ENCODE results near the gene PIP4K2A. TPM values are rescaled to one million over a fixed set of nuclear protein-coding genes. Genes with fewer than 3 reads are reported as not detected.

Gene PIP4K2A
- total and polyA plus RNA-seq, 9 donors = 4.3 to 85.6 (median 18.4) TPM

GRCh38 chr10:22629852-22630233 lies 84.5 kb downstream of the PIP4K2A start:
- intact Hi-C loops (cut with DNase I) = no loop called here
- no peaks in the 10 kb centered on the region for H3K27me3 ChIP-seq
- TF ChIP-seq EP300 (IDR thresholded peaks at IDR 0.05) (no peak), POLR2A (IDR thresholded peaks at IDR 0.05) (no peak), CTCF (IDR thresholded peaks at IDR 0.05) (no peak)
- no peak for DNase-seq
- no peak overlapping the region for H3K4me3 ChIP-seq
- 94 to 97% (median 95%) methylated on average over 4 of the region's 4 CpGs for WGBS, 3 donors
- no peaks in the 10 kb centered on the region for H3K36me3 ChIP-seq
- no peak overlapping the region for H3K27ac ChIP-seq
- H3K4me1 ChIP-seq (ENCODE audit: insufficient read depth) = peaks cover 4% of the 10 kb centered on the region
- H3K9me3 ChIP-seq = no peaks in the 10 kb centered on the region

GRCh38 chr10:22629126-22629525 lies 85.3 kb downstream of the PIP4K2A start:
- Histone ChIP-seq H3K4me3 (no peak overlapping the region), H3K36me3 (no peaks in the 10 kb centered on the region), H3K9me3 (no peaks in the 10 kb centered on the region), H3K27me3 (no peaks in the 10 kb centered on the region), H3K4me1 (ENCODE audit: insufficient read depth) (peaks cover 4% of the 10 kb centered on the region), H3K27ac (no peak overlapping the region)
- TF ChIP-seq CTCF (IDR thresholded peaks at IDR 0.05) (no peak), POLR2A (IDR thresholded peaks at IDR 0.05) (no peak), EP300 (IDR thresholded peaks at IDR 0.05) (no peak)
- WGBS, 3 donors = 83 to 86% (median 85%) methylated on average over 2 of the region's 2 CpGs
- intact Hi-C loops (cut with DNase I) = no loop called here
- DNase-seq = no peak

DNA sequence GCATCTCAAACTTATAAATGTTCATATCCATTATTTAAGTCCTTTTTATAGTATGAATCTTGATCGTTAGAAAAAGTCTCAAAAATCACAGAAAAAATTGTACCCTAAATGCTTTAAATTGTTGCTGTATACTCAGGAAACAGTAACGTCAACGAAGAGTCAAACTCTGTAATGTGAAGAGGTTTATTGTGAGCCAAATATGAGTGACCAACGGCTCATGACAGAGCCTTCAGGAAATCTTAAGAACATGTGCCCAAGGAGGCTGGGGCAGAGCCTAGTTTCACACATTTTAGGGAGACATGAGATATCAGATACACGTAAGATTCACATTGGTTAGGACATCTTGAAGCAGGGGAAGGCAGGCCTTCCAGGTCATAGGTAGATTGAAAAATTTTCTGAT lies 86.1 kb downstream of the PIP4K2A start:
- Histone ChIP-seq H3K4me1 (ENCODE audit: insufficient read depth) (peaks cover 4% of the 10 kb centered on the region), H3K4me3 (no peak overlapping the region), H3K36me3 (no peaks in the 10 kb centered on the region), H3K9me3 (no peaks in the 10 kb centered on the region), H3K27me3 (no peaks in the 10 kb centered on the region), H3K27ac (no peak overlapping the region)
- intact Hi-C loops (cut with DNase I) = no loop called here
- no peak for DNase-seq
- 92 to 93% (median 93%) methylated on average over 5 of the region's 5 CpGs for WGBS, 3 donors
- TF ChIP-seq POLR2A (IDR thresholded peaks at IDR 0.05) (no peak), EP300 (IDR thresholded peaks at IDR 0.05) (no peak)

GRCh38 chr10:22626784-22627183 lies 87.6 kb downstream of the PIP4K2A start:
- WGBS, 3 donors = 49 to 64% (median 61%) methylated on average over 2 of the region's 2 CpGs
- Histone ChIP-seq H3K4me3 (no peak overlapping the region), H3K27ac (no peak overlapping the region), H3K4me1 (ENCODE audit: insufficient read depth) (peaks cover 1% of the 10 kb centered on the region), H3K27me3 (no peaks in the 10 kb centered on the region), H3K36me3 (no peaks in the 10 kb centered on the region), H3K9me3 (no peaks in the 10 kb centered on the region)
- TF ChIP-seq EP300 (IDR thresholded peaks at IDR 0.05) (no peak), CTCF (IDR thresholded peaks at IDR 0.05) (no peak), POLR2A (IDR thresholded peaks at IDR 0.05) (no peak)
- intact Hi-C loops (cut with DNase I) = no loop called here
- DNase-seq = no peak

- H3K27ac ChIP-seq = no peak overlapping the region
- intact Hi-C loops (cut with DNase I) = no loop called here
- peaks cover 4% of the 10 kb centered on the region for H3K4me1 ChIP-seq (ENCODE audit: insufficient read depth)
Measured at GRCh38 chr10:22625516-22626290, 88.7 kb downstream of the PIP4K2A start.

More at GRCh38 chr10:22625516-22626290, 88.7 kb downstream of the PIP4K2A start:
- no peaks in the 10 kb centered on the region for H3K36me3 ChIP-seq
- H3K9me3 ChIP-seq = no peaks in the 10 kb centered on the region
- TF ChIP-seq CTCF (IDR thresholded peaks at IDR 0.05) (no peak), POLR2A (IDR thresholded peaks at IDR 0.05) (no peak), EP300 (IDR thresholded peaks at IDR 0.05) (no peak)
- H3K4me3 ChIP-seq = no peak overlapping the region
- WGBS, 3 donors = 77 to 84% (median 78%) methylated on average over 9 of the region's 9 CpGs
- no peak for DNase-seq
- H3K27me3 ChIP-seq = no peaks in the 10 kb centered on the region
